ENCODE results near the gene RIN2. TPM values are rescaled to one million over a fixed set of nuclear protein-coding genes. Genes with fewer than 3 reads are reported as not detected.

The RIN2 gene
- total and polyA plus RNA-seq, 2 of the 13 experiments (the other 11 are each of a cell fraction or from before 2014, with no cell fraction given): 2.5 to 5.1 TPM

DNA sequence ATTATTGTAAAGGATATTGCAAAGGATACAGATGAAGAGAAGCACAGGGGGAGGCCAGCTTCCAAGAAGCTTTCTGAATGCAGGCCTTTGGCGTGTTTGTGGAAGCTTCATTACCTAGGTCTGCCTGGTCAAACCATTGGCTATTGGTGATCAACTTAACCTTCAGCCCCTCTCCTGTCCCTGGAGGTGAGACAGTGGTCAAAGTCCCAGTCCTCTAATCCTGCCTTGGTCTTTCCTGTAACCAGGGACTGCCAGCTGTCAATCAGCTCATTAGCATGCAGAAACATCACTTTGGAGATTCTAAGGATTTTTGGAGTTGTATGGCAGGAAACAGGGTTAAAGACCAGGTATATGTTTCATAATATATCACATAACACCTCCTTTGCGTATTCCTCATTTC lies 13.0 kb downstream of the RIN2 start:
- H3K9me3 ChIP-seq (ENCODE audit: low read length): no peaks in the 10 kb centered on the region
- no TSS peak for BruUV-seq (replicated peaks)
- no peaks in the 10 kb centered on the region for H3K79me2 ChIP-seq (ENCODE audit: insufficient read depth, low read length)
- H3K4me1 ChIP-seq (ENCODE audit: insufficient read depth, low read length): peaks cover 22% of the 10 kb centered on the region
- POLR2A ChIA-PET: interaction anchor here (2.2 kb wide), 1 partner anchor 13 kb away, joined by 14 read pairs; the partner anchor contains the start of gene RIN2
- WGBS (ENCODE audit: low lambda C conversion rate): 65% methylated on average over 2 of the region's 2 CpGs
- CTCF ChIA-PET (ENCODE audit: low intra/inter-chr PET ratio, low total read pairs): no interaction called here
- TF ChIP-seq XRCC5 (optimal IDR thresholded peaks at IDR 0.05; ENCODE audit: low read length): no peak
- TF ChIP-seq HNF4A (CRISPR knock-in tag; IDR thresholded peaks at IDR 0.05): peak; percentile 29; the same call in 1 of the 2 replicates
- peak; percentile 46; the same call in 1 of the 2 replicates for TF ChIP-seq PBX2 (CRISPR knock-in tag; IDR thresholded peaks at IDR 0.05)
- no peak overlapping the region for H2AFZ ChIP-seq (ENCODE audit: low read length)
- no peak overlapping the region for H3K9ac ChIP-seq (ENCODE audit: insufficient read depth, low read depth, low read length)
- H3K4me2 ChIP-seq (ENCODE audit: low read depth, low read length): no peak overlapping the region
- H4K20me1 ChIP-seq (ENCODE audit: insufficient read depth, low read length): no peaks in the 10 kb centered on the region
- H3K27me3 ChIP-seq (ENCODE audit: control insufficient read depth in 1 of 2, insufficient read depth in 2 of 2, low read length in 2 of 2): no peaks in the 10 kb centered on the region
- in situ Hi-C loops (cut with HindIII; ENCODE audit: extremely low pct_ligation_motif_present, low pct_unique_long_range_greater_than_20kb): no loop called here
- ATAC-seq (no peak), FAIRE-seq (peak; percentile 18), DNase-seq (ENCODE audit: low spot score) (no peak)
- H3K4me3 ChIP-seq (replicated peaks in 1 of 3; ENCODE audit: insufficient read depth in 1 of 3, low read depth in 2 of 3, low read length in 3 of 3): no peak overlapping the region
- H3K36me3 ChIP-seq (replicated peaks in 1 of 2; ENCODE audit: control insufficient read depth in 1 of 2, insufficient read depth in 2 of 2, low read length in 2 of 2): no peaks in the 10 kb centered on the region
- intact Hi-C loops (cut with micrococcal nuclease; ENCODE audit: unreplicated experiment): no loop called here
- no peak overlapping the region for H3K27ac ChIP-seq (ENCODE audit: extremely low read length, insufficient read depth, low read length)

GRCh38 chr20:19773471-19773870 lies 15.4 kb downstream of the RIN2 start:
- 68% methylated on average over 4 of the region's 4 CpGs for WGBS (ENCODE audit: low lambda C conversion rate)
- no peak for TF ChIP-seq HCFC1 (IDR thresholded peaks at IDR 0.05; ENCODE audit: low read depth, low read length)
- peak in 1 of 2 experiments; percentile 55; a peak in 2 of 4 replicates for TF ChIP-seq REST (IDR thresholded peaks at IDR 0.05; ENCODE audit: borderline replicate concordance in 1 of 2, low read depth in 1 of 2, low read length in 2 of 2)
- no peaks in the 10 kb centered on the region for H4K20me1 ChIP-seq (ENCODE audit: insufficient read depth, low read length)
- ChIA-PET POLR2A (no interaction called here), CTCF (ENCODE audit: low intra/inter-chr PET ratio, low total read pairs) (no interaction called here)
- H3K27me3 ChIP-seq (ENCODE audit: control insufficient read depth in 1 of 2, insufficient read depth in 2 of 2, low read length in 2 of 2): no peaks in the 10 kb centered on the region
- DNase-seq (ENCODE audit: low spot score): no peak
- H3K9me3 ChIP-seq (ENCODE audit: low read length): no peaks in the 10 kb centered on the region
- H3K27ac ChIP-seq (ENCODE audit: extremely low read length, insufficient read depth, low read length): no peak overlapping the region
- H3K79me2 ChIP-seq (ENCODE audit: insufficient read depth, low read length): no peaks in the 10 kb centered on the region
- H2AFZ ChIP-seq (ENCODE audit: low read length): no peak overlapping the region
- H3K4me1 ChIP-seq (ENCODE audit: insufficient read depth, low read length): peaks cover 22% of the 10 kb centered on the region
- intact Hi-C loops (cut with micrococcal nuclease; ENCODE audit: unreplicated experiment): no loop called here
- no peak overlapping the region for H3K4me2 ChIP-seq (ENCODE audit: low read depth, low read length)
- no peak overlapping the region for H3K4me3 ChIP-seq (replicated peaks in 1 of 3; ENCODE audit: insufficient read depth in 1 of 3, low read depth in 2 of 3, low read length in 3 of 3)
- ATAC-seq: no peak
- H3K36me3 ChIP-seq (replicated peaks in 1 of 2; ENCODE audit: control insufficient read depth in 1 of 2, insufficient read depth in 2 of 2, low read length in 2 of 2): no peaks in the 10 kb centered on the region
- no peak overlapping the region for H3K9ac ChIP-seq (ENCODE audit: insufficient read depth, low read depth, low read length)
- no TSS peak for BruUV-seq (replicated peaks)
- no peak for FAIRE-seq
- in situ Hi-C loops (cut with HindIII; ENCODE audit: extremely low pct_ligation_motif_present, low pct_unique_long_range_greater_than_20kb): no loop called here

Measured in HepG2 (cell line).